ENCODE results near the gene NKD1. TPM values are rescaled to one million over a fixed set of nuclear protein-coding genes. Genes with fewer than 3 reads are reported as not detected.

NKD1 gene
- total and polyA plus RNA-seq, 2 experiments from 2014 or later, result not detected

DNA sequence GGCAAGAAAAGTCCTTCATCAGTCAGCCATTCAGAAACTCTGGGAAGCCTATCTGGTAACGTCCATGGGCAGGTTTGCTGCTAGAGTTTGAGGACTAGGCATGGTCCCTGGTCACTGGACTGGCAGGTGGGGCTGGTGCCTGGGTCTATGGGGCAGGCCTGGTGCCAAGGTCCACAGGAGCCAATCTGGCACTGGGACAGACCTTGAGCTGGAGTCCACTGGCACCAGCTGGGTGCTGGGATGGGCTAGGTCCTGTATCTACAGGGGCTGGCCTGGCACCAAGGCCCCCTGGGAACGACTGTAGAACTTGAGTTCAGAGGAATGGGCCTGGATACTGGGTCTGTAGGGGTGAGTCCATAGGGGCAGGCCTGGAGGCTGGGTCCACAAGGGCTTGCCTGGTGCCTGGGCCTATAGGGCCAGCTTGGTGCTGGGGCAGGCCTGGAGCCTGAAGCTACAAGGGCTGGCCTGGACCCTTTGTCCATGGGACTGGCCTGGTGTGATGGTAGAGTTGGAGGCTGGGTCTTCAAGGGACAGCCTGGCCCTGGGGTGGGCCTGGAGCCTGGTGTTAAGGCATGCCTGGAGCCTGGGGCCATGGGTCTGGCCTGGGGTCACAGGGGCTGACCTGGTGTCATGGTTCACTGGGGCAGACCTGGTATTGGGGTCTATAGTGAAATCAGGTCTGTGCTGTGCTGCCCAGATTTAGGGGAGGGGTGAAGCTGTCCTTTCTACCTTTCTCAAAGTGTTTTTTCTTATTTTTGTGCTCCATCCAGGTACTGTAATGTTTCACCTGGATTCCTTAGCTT, 30.5 kb upstream of the NKD1 start:
- Histone ChIP-seq H3K27me3 (replicated peaks; ENCODE audit: insufficient read depth) (no peaks in the 10 kb centered on the region), H4K20me1 (ENCODE audit: insufficient read depth) (no peaks in the 10 kb centered on the region), H3K27ac (no peak overlapping the region), H3K36me3 (ENCODE audit: low read depth) (no peaks in the 10 kb centered on the region), H3K79me2 (ENCODE audit: insufficient read depth) (no peaks in the 10 kb centered on the region), H3K9me3 (ENCODE audit: low read depth) (no peaks in the 10 kb centered on the region), H2AFZ (no peak overlapping the region), H3K4me2 (ENCODE audit: unreplicated experiment) (no peak overlapping the region), H3K4me1 (ENCODE audit: insufficient read depth) (no peaks in the 10 kb centered on the region), H3K9me2 (ENCODE audit: insufficient read depth) (no peaks in the 10 kb centered on the region), H3K9ac (no peak overlapping the region), H3F3A (ENCODE audit: insufficient read depth) (no peaks in the 10 kb centered on the region), H3K4me3 (no peak overlapping the region)
- 7% methylated on average over 2 of the region's 2 CpGs for WGBS, 2 experiments (ENCODE audit: low coverage in 1 of 2, low lambda C conversion rate in 2 of 2, missing lambda C conversion rate in 2 of 2)
- TF ChIP-seq EZH2phosphoT487 (IDR thresholded peaks at IDR 0.05; ENCODE audit: insufficient read depth, low read depth) (no peak), EZH2 (IDR thresholded peaks at IDR 0.05; ENCODE audit: insufficient read depth, poor library complexity, severe bottlenecking) (no peak)
- in situ Hi-C loops (cut with MboI), result no loop called here
- DNase-seq, result no peak

- Histone ChIP-seq H3K4me1 (ENCODE audit: insufficient read depth) (no peaks in the 10 kb centered on the region), H3K4me3 (no peak overlapping the region), H4K20me1 (ENCODE audit: insufficient read depth) (no peaks in the 10 kb centered on the region), H3K27me3 (replicated peaks; ENCODE audit: insufficient read depth) (no peaks in the 10 kb centered on the region), H3K36me3 (ENCODE audit: low read depth) (no peaks in the 10 kb centered on the region), H2AFZ (no peak overlapping the region), H3K27ac (no peak overlapping the region), H3F3A (ENCODE audit: insufficient read depth) (no peaks in the 10 kb centered on the region), H3K9ac (no peak overlapping the region), H3K9me2 (ENCODE audit: insufficient read depth) (no peaks in the 10 kb centered on the region), H3K79me2 (ENCODE audit: insufficient read depth) (no peaks in the 10 kb centered on the region), H3K4me2 (ENCODE audit: unreplicated experiment) (no peak overlapping the region), H3K9me3 (ENCODE audit: low read depth) (no peaks in the 10 kb centered on the region)
- in situ Hi-C loops (cut with MboI), result no loop called here
- DNase-seq, result no peak
- TF ChIP-seq EZH2phosphoT487 (IDR thresholded peaks at IDR 0.05; ENCODE audit: insufficient read depth, low read depth) (no peak), EZH2 (IDR thresholded peaks at IDR 0.05; ENCODE audit: insufficient read depth, poor library complexity, severe bottlenecking) (no peak)
- 35 to 47% methylated on average over 5 of the region's 5 CpGs for WGBS, 2 experiments (ENCODE audit: low coverage in 1 of 2, low lambda C conversion rate in 2 of 2, missing lambda C conversion rate in 2 of 2)
Measured at GRCh38 chr16:50519001-50519400, 29.2 kb upstream of the NKD1 start.

DNA sequence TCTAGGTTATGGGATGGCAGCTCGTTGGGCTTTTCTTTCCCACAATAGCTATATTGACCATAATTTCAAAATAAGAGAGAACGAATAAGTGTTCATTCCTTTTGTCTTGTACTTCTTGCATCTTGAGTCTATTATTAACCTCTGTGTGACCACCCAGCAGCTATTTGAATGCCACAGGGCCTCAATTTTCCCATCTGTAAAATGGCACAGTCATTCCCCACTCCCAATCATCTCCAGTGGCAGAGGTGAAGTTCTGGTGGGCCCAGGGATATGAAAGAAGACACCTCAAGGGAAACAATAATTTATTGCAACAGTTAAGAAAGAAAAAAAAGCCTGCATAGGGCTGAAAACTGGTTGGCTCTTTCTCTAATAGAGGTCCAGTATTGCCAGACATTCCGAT, 28.6 kb upstream of the NKD1 start:
- in situ Hi-C loops (cut with MboI), result no loop called here
- no peak for TF ChIP-seq EZH2phosphoT487 (IDR thresholded peaks at IDR 0.05; ENCODE audit: insufficient read depth, low read depth)
- no peak for TF ChIP-seq EZH2 (IDR thresholded peaks at IDR 0.05; ENCODE audit: insufficient read depth, poor library complexity, severe bottlenecking)
- Histone ChIP-seq H3K9ac (no peak overlapping the region), H2AFZ (no peak overlapping the region), H3K4me1 (ENCODE audit: insufficient read depth) (no peaks in the 10 kb centered on the region), H3F3A (ENCODE audit: insufficient read depth) (no peaks in the 10 kb centered on the region), H3K9me2 (ENCODE audit: insufficient read depth) (no peaks in the 10 kb centered on the region), H3K27me3 (replicated peaks; ENCODE audit: insufficient read depth) (no peaks in the 10 kb centered on the region), H4K20me1 (ENCODE audit: insufficient read depth) (no peaks in the 10 kb centered on the region), H3K36me3 (ENCODE audit: low read depth) (no peaks in the 10 kb centered on the region), H3K4me2 (ENCODE audit: unreplicated experiment) (no peak overlapping the region), H3K27ac (no peak overlapping the region), H3K9me3 (ENCODE audit: low read depth) (no peaks in the 10 kb centered on the region), H3K4me3 (no peak overlapping the region), H3K79me2 (ENCODE audit: insufficient read depth) (no peaks in the 10 kb centered on the region)
- 35 to 45% methylated on average over 3 of the region's 3 CpGs for WGBS, 2 experiments (ENCODE audit: low coverage in 1 of 2, low lambda C conversion rate in 2 of 2, missing lambda C conversion rate in 2 of 2)
- DNase-seq, result no peak

GRCh38 chr16:50520451-50521245, 27.5 kb upstream of the NKD1 start:
- Histone ChIP-seq H3K9ac (no peak overlapping the region), H3F3A (ENCODE audit: insufficient read depth) (no peaks in the 10 kb centered on the region), H3K27me3 (replicated peaks; ENCODE audit: insufficient read depth) (no peaks in the 10 kb centered on the region), H3K9me3 (ENCODE audit: low read depth) (no peaks in the 10 kb centered on the region), H3K27ac (no peak overlapping the region), H3K36me3 (ENCODE audit: low read depth) (no peaks in the 10 kb centered on the region), H3K79me2 (ENCODE audit: insufficient read depth) (no peaks in the 10 kb centered on the region), H3K9me2 (ENCODE audit: insufficient read depth) (no peaks in the 10 kb centered on the region), H2AFZ (no peak overlapping the region), H3K4me3 (no peak overlapping the region), H4K20me1 (ENCODE audit: insufficient read depth) (no peaks in the 10 kb centered on the region), H3K4me2 (ENCODE audit: unreplicated experiment) (no peak overlapping the region), H3K4me1 (ENCODE audit: insufficient read depth) (no peaks in the 10 kb centered on the region)
- TF ChIP-seq EZH2 (IDR thresholded peaks at IDR 0.05; ENCODE audit: insufficient read depth, poor library complexity, severe bottlenecking), result no peak
- TF ChIP-seq EZH2phosphoT487 (IDR thresholded peaks at IDR 0.05; ENCODE audit: insufficient read depth, low read depth), result no peak
- in situ Hi-C loops (cut with MboI), result no loop called here
- WGBS, 2 experiments (ENCODE audit: low coverage in 1 of 2, low lambda C conversion rate in 2 of 2, missing lambda C conversion rate in 2 of 2), result 38 to 43% methylated on average over 6 of the region's 6 CpGs
- no peak for DNase-seq

Measured in GM23248 (cell line).